Endothelial cell of umbilical vein (primary cell): ENCODE measurements around the gene F8. TPM values are rescaled to one million over a fixed set of nuclear protein-coding genes. Genes with fewer than 3 reads are reported as not detected.

Experiments
- BruUV-seq: library from RNA; stranded (reverse); fragments of 400-500 nt; replicated peaks from 2 replicates; lab custom pipeline; 2021; lab: Mats Ljungman, UMichigan
- CTCF ChIA-PET: fragments of 300-600, 350-600 bp; sonication (Branson Sonifier 250); formaldehyde crosslinking; loops from one replicate; lab custom pipeline; 2021; ENCODE audit warnings: antibody characterized with exemption, inconsistent platforms; lab: Charles Lee
- POLR2A ChIA-PET: fragments of 300-600, 350-600 bp; sonication (Branson Sonifier 250); formaldehyde crosslinking; loops from one replicate; lab custom pipeline; 2021; ENCODE audit warnings: antibody characterized with exemption, inconsistent platforms; lab: Charles Lee
- DNase-seq: peaks from one replicate; pipeline ENCODE4 v3.0.0-alpha.2; 2011; ENCODE audit warnings: low read depth, low spot score
- FAIRE-seq: peaks from 2 replicates; lab custom pipeline; 2011; peaks lifted over from hg19 to GRCh38; lab: Jason Lieb, UNC
- H2AFZ ChIP-seq: 2 replicates; pipeline ENCODE4 v1.6.0; 2012; ENCODE audit warnings: low read depth, low read length, control low read depth, inconsistent platforms
- H3K27ac ChIP-seq: 2 replicates; pipeline ENCODE4 v1.5.1; 2011; ENCODE audit warnings: low read depth, mild to moderate bottlenecking, control low read depth, low read length, moderate library complexity; ENCODE audit not compliant: insufficient read depth
- H3K27me3 ChIP-seq, 2 experiments: 2 replicates each; pipeline versions ENCODE4 v1.6.0 to v1.6.1; 2011; ENCODE audit warnings: low read length in 2 of 2, mixed read lengths in 1 of 2; ENCODE audit not compliant: control insufficient read depth in 2 of 2, insufficient read depth in 2 of 2
- H3K36me3 ChIP-seq, 2 experiments: 2 replicates in 1 of 2; 3 replicates in 1 of 2; pipeline ENCODE4 v1.5.1; 2011; ENCODE audit warnings: low read length in 2 of 2, mild to moderate bottlenecking in 1 of 2, moderate library complexity in 1 of 2; ENCODE audit not compliant: control insufficient read depth in 2 of 2, insufficient read depth in 2 of 2; ENCODE audit errors: extremely low read depth in 1 of 2
- H3K4me1 ChIP-seq: 3 replicates; pipeline ENCODE4 v1.5.1; 2011; ENCODE audit warnings: mild to moderate bottlenecking, low read length; ENCODE audit not compliant: control insufficient read depth, insufficient read depth; ENCODE audit errors: extremely low read depth
- H3K4me2 ChIP-seq: 2 replicates; pipeline ENCODE4 v1.6.1; 2011; ENCODE audit warnings: low read length, control low read depth, mixed read lengths; ENCODE audit not compliant: insufficient read depth
- H3K4me3 ChIP-seq, 3 experiments: fragments of 200-600 bp in 1 of 3; sonication (generic), shearing (Covaris generic) in 1 of 3; replicated peaks in 1 of 3; 2 replicates each; pipeline ENCODE4 v1.5.1; 2011 to 2016; ENCODE audit warnings: control low read depth in 3 of 3, low read length in 3 of 3, mild to moderate bottlenecking in 2 of 3, inconsistent platforms in 1 of 3, low read depth in 1 of 3, moderate library complexity in 1 of 3; ENCODE audit not compliant: insufficient read depth in 1 of 3
- H3K79me2 ChIP-seq: 2 replicates; pipeline ENCODE4 v1.6.0; 2012; ENCODE audit warnings: low read length, inconsistent platforms; ENCODE audit not compliant: control insufficient read depth, insufficient read depth
- H3K9ac ChIP-seq: replicated peaks from 2 replicates; pipeline ENCODE3; 2011; ENCODE audit warnings: low read length, control low read depth; ENCODE audit not compliant: insufficient read depth; ENCODE audit errors: extremely low read depth
- H3K9me1 ChIP-seq: replicated peaks from 3 replicates; pipeline ENCODE4 v1.6.0; 2011; ENCODE audit warnings: mild to moderate bottlenecking, low read length; ENCODE audit not compliant: control insufficient read depth, insufficient read depth; ENCODE audit errors: extremely low read depth
- H3K9me3 ChIP-seq: replicated peaks from 2 replicates; pipeline ENCODE4 v1.5.1; 2012; ENCODE audit warnings: low read length, inconsistent platforms; ENCODE audit not compliant: control insufficient read depth, insufficient read depth
- H4K20me1 ChIP-seq: replicated peaks from 2 replicates; pipeline ENCODE3; 2011; ENCODE audit warnings: mild to moderate bottlenecking, low read length; ENCODE audit not compliant: control insufficient read depth, insufficient read depth; ENCODE audit errors: extremely low read depth
- CTCF ChIP-seq, 2 donors: IDR thresholded peaks; 1 replicate in 1 of 2; 2 replicates in 1 of 2; pipeline ENCODE4 v1.5.1; 2011; ENCODE audit warnings: low read length in 2 of 2, mild to moderate bottlenecking in 2 of 2, moderate library complexity in 2 of 2, control low read depth in 1 of 2, inconsistent platforms in 1 of 2, low read depth in 1 of 2; ENCODE audit not compliant: insufficient read depth in 1 of 2; ENCODE audit errors: extremely low read depth in 1 of 2
- EZH2 ChIP-seq: IDR thresholded peaks from 2 replicates; pipeline ENCODE4 v1.6.1; 2012; ENCODE audit warnings: borderline replicate concordance, low read depth, mild to moderate bottlenecking, moderate library complexity, low read length, inconsistent platforms; ENCODE audit not compliant: severe bottlenecking
- FOS ChIP-seq: IDR thresholded peaks from 2 replicates; pipeline ENCODE4 v1.6.1; 2011; ENCODE audit warnings: mild to moderate bottlenecking, low read length, moderate library complexity, borderline replicate concordance; ENCODE audit not compliant: insufficient read depth
- GATA2 ChIP-seq: IDR thresholded peaks from 2 replicates; pipeline ENCODE4 v1.7.0; 2011; ENCODE audit warnings: low read depth, mild to moderate bottlenecking, moderate library complexity, mixed read lengths, low read length; ENCODE audit not compliant: insufficient read length, insufficient read depth
- JUN ChIP-seq: IDR thresholded peaks from 2 replicates; pipeline ENCODE4 v1.6.1; 2011; ENCODE audit warnings: borderline replicate concordance, low read depth; ENCODE audit not compliant: insufficient read length, insufficient read depth
- MAX ChIP-seq: IDR thresholded peaks from 2 replicates; pipeline ENCODE4 v1.6.1; 2011; ENCODE audit not compliant: insufficient read depth, insufficient read length
- MYC ChIP-seq: IDR thresholded peaks from one replicate; pipeline ENCODE4 v1.6.1; 2011; ENCODE audit warnings: mild to moderate bottlenecking, low read depth, low read length
- POLR2A ChIP-seq: IDR thresholded peaks from 2 replicates; pipeline ENCODE4 v1.6.1; 2012; ENCODE audit warnings: low read depth, mild to moderate bottlenecking, control low read depth, low read length
- POLR2AphosphoS5 ChIP-seq: IDR thresholded peaks from 2 replicates; pipeline ENCODE4 v1.6.1; 2012; ENCODE audit warnings: low read depth, mild to moderate bottlenecking, control low read depth, low read length, moderate library complexity; ENCODE audit not compliant: insufficient read depth
- dilution Hi-C: fragments of 300-500 bp; cut with MboI; formaldehyde crosslinking; loops from one replicate; pipeline ENCODE4 v1.15.0; 2019; ENCODE audit warnings: low sequenced_read_pairs; ENCODE audit not compliant: extremely low pct_ligation_motif_present
- intact Hi-C: fragments of 100-400 bp; cut with micrococcal nuclease; formaldehyde crosslinking; loops from one replicate; pipeline ENCODE4 v1.10.0; 2022
- polyA plus RNA-seq, 4 experiments: library from polyadenylated mRNA; depleted of rRNA in 3 of 4; stranded (reverse) in 3 of 4; unstranded in 1 of 4; fragments of >200 nt; gene quantifications; 2 replicates each; pipeline versions ENCODE4 v1.2.1 to v1.2.3, GENCODE V29; 2011 to 2012; ENCODE audit warnings: missing spikeins in 1 of 4
- total RNA-seq: library from RNA; stranded (reverse); gene quantifications from 2 replicates; pipeline ENCODE4 v1.2.3, GENCODE V29; 2021

The F8 gene
- total and polyA plus RNA-seq, 2 donors (not counting 3 experiments of a cell fraction or from before 2014, with no cell fraction given): 0.62 to 1.1 TPM

- no TSS peak for BruUV-seq
- CTCF ChIA-PET: no interaction called here
- dilution Hi-C loops: no loop called here
Observed at GRCh38 chrX:155053656-155054055, 31.1 kb upstream of the F8 start.

More at GRCh38 chrX:155053656-155054055, 31.1 kb upstream of the F8 start:
- Histone ChIP-seq H3K36me3 (no peaks in the 10 kb centered on the region), H3K27me3 (no peaks in the 10 kb centered on the region), H3K79me2 (no peaks in the 10 kb centered on the region), H4K20me1 (no peaks in the 10 kb centered on the region), H3K9me1 (no peaks in the 10 kb centered on the region), H3K4me2 (no peak overlapping the region), H3K4me1 (peaks cover 11% of the 10 kb centered on the region), H3K27ac (no peak overlapping the region), H3K4me3 (no peak overlapping the region), H2AFZ (no peak overlapping the region), H3K9ac (no peak overlapping the region), H3K9me3 (no peaks in the 10 kb centered on the region)
- no peak for DNase-seq
- POLR2A ChIA-PET: no interaction called here
- no peak for TF ChIP-seq GATA2
- no peak for TF ChIP-seq EZH2
- no peak for TF ChIP-seq JUN
- TF ChIP-seq FOS: no peak
- TF ChIP-seq CTCF (IDR thresholded peaks at IDR 0.05; ENCODE audit: extremely low read depth in 1 of 2, insufficient read depth in 1 of 2, low read depth in 1 of 2, low read length in 2 of 2): no peak
- TF ChIP-seq POLR2A: no peak
- TF ChIP-seq POLR2AphosphoS5: no peak
- TF ChIP-seq MAX: no peak
- TF ChIP-seq MYC: no peak
- FAIRE-seq: no peak
- intact Hi-C loops: no loop called here
